Vagina (tissue), 2 donors: ENCODE data around the gene SLC26A11.
A peak's percentile ranks its signal among the peaks of the same experiment; 100 is the strongest.

ENCODE experiments used
- POLR2A ChIP-seq, 2 donors: fragments of 450-650 bp; IDR thresholded peaks; one replicate each; pipeline ENCODE4 v1.6.1; 2017; ENCODE audit warnings: antibody characterized with exemption in 2 of 2, mild to moderate bottlenecking in 2 of 2, moderate library complexity in 2 of 2
- POLR2AphosphoS5 ChIP-seq, 2 donors: sonication (generic); formaldehyde crosslinking; IDR thresholded peaks; one replicate each; pipeline ENCODE4 v1.9.0; 2017; ENCODE audit warnings: antibody characterized with exemption in 2 of 2, mild to moderate bottlenecking in 2 of 2, low read depth in 1 of 2; ENCODE audit not compliant: insufficient read depth in 1 of 2
- TF ChIP-seq, protein P1 (sequence below), 3 experiments: fragments of 450-650 bp in 2 of 3; fragments of 200-600 bp in 1 of 3; sonication (generic) in 1 of 3; IDR thresholded peaks; one replicate each; pipeline ENCODE4 v1.5.1; 2017 to 2019; ENCODE audit warnings: antibody characterized with exemption in 3 of 3, mild to moderate bottlenecking in 2 of 3, moderate library complexity in 2 of 3

DNA sequence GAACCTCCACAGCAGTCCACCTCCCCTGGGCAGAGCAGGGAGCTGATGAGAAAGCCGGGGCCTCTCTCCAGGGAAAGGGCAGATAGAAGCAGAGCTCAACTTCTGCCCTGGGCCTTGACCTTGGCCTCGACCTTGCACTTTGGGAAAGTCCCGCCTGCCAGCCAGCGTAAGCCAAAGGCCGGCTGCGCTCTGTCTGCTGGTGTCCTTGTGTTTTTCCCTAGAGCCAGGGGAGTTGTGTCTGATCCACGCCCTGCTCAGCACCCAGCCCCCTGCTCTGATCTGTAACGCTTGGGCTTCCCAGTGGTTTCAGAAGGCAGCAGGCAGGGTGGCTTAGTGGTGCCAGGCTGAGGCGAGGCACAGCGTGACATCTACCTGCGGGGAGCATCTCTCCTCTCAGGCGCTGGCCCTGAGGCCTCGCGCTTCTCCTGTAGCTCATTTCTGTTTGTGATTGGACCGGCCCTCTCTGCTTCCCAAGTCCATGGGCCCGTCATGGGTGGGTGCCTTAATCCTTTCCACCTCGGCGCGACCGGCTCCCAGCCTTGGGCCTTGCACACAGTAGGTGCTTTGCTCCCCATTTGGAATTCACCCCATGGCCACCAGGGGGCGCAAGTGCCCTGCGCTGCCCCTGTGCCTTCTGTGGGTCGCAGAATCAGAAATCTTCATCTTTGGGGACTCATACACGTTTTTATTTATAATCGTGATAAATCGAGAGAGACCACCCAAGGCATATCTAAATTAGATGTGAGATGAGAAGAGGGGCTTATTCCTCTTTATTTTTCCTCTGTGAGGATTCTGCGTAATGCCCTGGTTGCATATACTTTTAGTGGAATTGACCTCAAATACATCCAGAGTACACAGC, 24.3 kb upstream of the SLC26A11 start:
- TF ChIP-seq, protein P1, sequence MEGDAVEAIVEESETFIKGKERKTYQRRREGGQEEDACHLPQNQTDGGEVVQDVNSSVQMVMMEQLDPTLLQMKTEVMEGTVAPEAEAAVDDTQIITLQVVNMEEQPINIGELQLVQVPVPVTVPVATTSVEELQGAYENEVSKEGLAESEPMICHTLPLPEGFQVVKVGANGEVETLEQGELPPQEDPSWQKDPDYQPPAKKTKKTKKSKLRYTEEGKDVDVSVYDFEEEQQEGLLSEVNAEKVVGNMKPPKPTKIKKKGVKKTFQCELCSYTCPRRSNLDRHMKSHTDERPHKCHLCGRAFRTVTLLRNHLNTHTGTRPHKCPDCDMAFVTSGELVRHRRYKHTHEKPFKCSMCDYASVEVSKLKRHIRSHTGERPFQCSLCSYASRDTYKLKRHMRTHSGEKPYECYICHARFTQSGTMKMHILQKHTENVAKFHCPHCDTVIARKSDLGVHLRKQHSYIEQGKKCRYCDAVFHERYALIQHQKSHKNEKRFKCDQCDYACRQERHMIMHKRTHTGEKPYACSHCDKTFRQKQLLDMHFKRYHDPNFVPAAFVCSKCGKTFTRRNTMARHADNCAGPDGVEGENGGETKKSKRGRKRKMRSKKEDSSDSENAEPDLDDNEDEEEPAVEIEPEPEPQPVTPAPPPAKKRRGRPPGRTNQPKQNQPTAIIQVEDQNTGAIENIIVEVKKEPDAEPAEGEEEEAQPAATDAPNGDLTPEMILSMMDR (IDR thresholded peaks at IDR 0.05): peak; percentile 52 to 78 (median 74)
- TF ChIP-seq POLR2AphosphoS5 (IDR thresholded peaks at IDR 0.05; ENCODE audit: insufficient read depth in 1 of 2, low read depth in 1 of 2) (no peak), POLR2A (IDR thresholded peaks at IDR 0.05) (no peak)
